HepG2 (cell line): ENCODE measurements around the gene MADD. TPM values are rescaled to one million over a fixed set of nuclear protein-coding genes. Genes with fewer than 3 reads are reported as not detected.

Source experiments
- ATAC-seq: fragments of 200-7000 bp; cut with Tn5 transposase; 3 replicates; pipeline ENCODE4 v1.9.1; 2020; ENCODE audit warnings: mild to moderate bottlenecking, moderate library complexity
- BruUV-seq: library from RNA; stranded (reverse); fragments of 400-500 nt; replicated peaks from 2 replicates; lab custom pipeline; 2021; lab: Mats Ljungman, UMichigan
- CTCF ChIA-PET: fragments of 300-600 bp; formaldehyde crosslinking; extraction: SDS; loops from one replicate; lab custom pipeline; 2021; ENCODE audit warnings: low total read pairs, inconsistent platforms, low intra/inter-chr PET ratio; lab: Yijun Ruan, JAX
- POLR2A ChIA-PET: fragments of 350-600 bp; sonication (Branson Sonifier 250); formaldehyde crosslinking; loops from one replicate; lab custom pipeline; 2020; ENCODE audit warnings: antibody characterized with exemption, inconsistent platforms; lab: Yijun Ruan, JAX
- DNase-seq: peaks from one replicate; pipeline ENCODE4 v3.0.0-alpha.2; 2015; ENCODE audit warnings: low spot score
- FAIRE-seq: peaks from 3 replicates; lab custom pipeline; 2011; peaks lifted over from hg19 to GRCh38; lab: Jason Lieb, UNC
- H2AFZ ChIP-seq: one replicate; pipeline ENCODE4 v1.6.1; 2011; ENCODE audit warnings: low read length, inconsistent platforms
- H3K27ac ChIP-seq: fragments of 300-600 bp; 3 replicates; pipeline ENCODE4 v1.8.0; 2011; ENCODE audit warnings: mixed run types, mild to moderate bottlenecking, mixed read lengths, low read length, inconsistent platforms; ENCODE audit not compliant: insufficient read depth; ENCODE audit errors: extremely low read length
- H3K27me3 ChIP-seq, 2 experiments: fragments of 200-600 bp in 1 of 2; 2 replicates in 1 of 2; 3 replicates in 1 of 2; pipeline versions ENCODE4 v1.6.0 to v1.8.0; 2011; ENCODE audit warnings: low read length in 2 of 2, mild to moderate bottlenecking in 2 of 2, moderate library complexity in 2 of 2, inconsistent platforms in 1 of 2; ENCODE audit not compliant: insufficient read depth in 2 of 2, control insufficient read depth in 1 of 2
- H3K36me3 ChIP-seq, 2 experiments: fragments of 200-600 bp in 1 of 2; replicated peaks in 1 of 2; 2 replicates in 1 of 2; 3 replicates in 1 of 2; pipeline versions ENCODE4 v1.5.1 to v1.8.0; 2011; ENCODE audit warnings: low read length in 2 of 2, inconsistent platforms in 1 of 2; ENCODE audit not compliant: insufficient read depth in 2 of 2, control insufficient read depth in 1 of 2
- H3K4me1 ChIP-seq: 2 replicates; pipeline ENCODE4 v1.5.1; 2012; ENCODE audit warnings: low read length, inconsistent platforms; ENCODE audit not compliant: insufficient read depth
- H3K4me2 ChIP-seq: 2 replicates; pipeline ENCODE4 v1.6.0; 2011; ENCODE audit warnings: low read depth, low read length, inconsistent platforms
- H3K4me3 ChIP-seq, 3 experiments: fragments of 200-600 bp in 1 of 3; sonication (generic), shearing (Covaris generic) in 1 of 3; replicated peaks in 1 of 3; 2 replicates each; pipeline ENCODE4 v1.5.1; 2011 to 2016; ENCODE audit warnings: low read length in 3 of 3, inconsistent platforms in 2 of 3, low read depth in 2 of 3, mild to moderate bottlenecking in 2 of 3, control low read depth in 1 of 3, mixed read lengths in 1 of 3; ENCODE audit not compliant: insufficient read depth in 1 of 3
- H3K79me2 ChIP-seq: one replicate; pipeline ENCODE4 v1.6.1; 2011; ENCODE audit warnings: low read length, inconsistent platforms; ENCODE audit not compliant: insufficient read depth
- H3K9ac ChIP-seq: 2 replicates; pipeline ENCODE4 v1.6.0; 2011; ENCODE audit warnings: mild to moderate bottlenecking, low read depth, low read length, inconsistent platforms; ENCODE audit not compliant: insufficient read depth
- H3K9me3 ChIP-seq: 2 replicates; pipeline ENCODE4 v1.5.1; 2012; ENCODE audit warnings: mild to moderate bottlenecking, low read length
- H4K20me1 ChIP-seq: 2 replicates; pipeline ENCODE4 v1.6.0; 2011; ENCODE audit warnings: inconsistent platforms, mild to moderate bottlenecking, low read length, moderate library complexity; ENCODE audit not compliant: insufficient read depth
- CEBPB ChIP-seq: IDR thresholded peaks from 2 replicates; pipeline ENCODE4 v1.6.1; 2011; ENCODE audit warnings: low read depth, low read length, improper control_type of control experiment, borderline replicate concordance
- CEBPG ChIP-seq: IDR thresholded peaks from 2 replicates; pipeline ENCODE4 v1.6.1; 2016
- DNMT1 ChIP-seq: sonication (generic); formaldehyde crosslinking; IDR thresholded peaks from 2 replicates; pipeline ENCODE4 v1.5.1; 2020; ENCODE audit warnings: mild to moderate bottlenecking, missing genetic modification reagents
- GTF3A ChIP-seq: sonication (generic); formaldehyde crosslinking; conservative IDR thresholded peaks from 2 replicates; pipeline ENCODE4 v1.4.0; 2020; ENCODE audit warnings: mild to moderate bottlenecking, missing genetic modification reagents
- NFKB2 ChIP-seq: sonication (generic); formaldehyde crosslinking; IDR thresholded peaks from 2 replicates; pipeline ENCODE4 v1.4.0; 2020; ENCODE audit warnings: missing genetic modification reagents, borderline replicate concordance
- RAD51 ChIP-seq: fragments of 450-650 bp; IDR thresholded peaks from 2 replicates; pipeline ENCODE4 v1.6.1; 2016; ENCODE audit warnings: borderline replicate concordance
- RFX1 ChIP-seq: fragments of 450-650 bp; IDR thresholded peaks from 2 replicates; pipeline ENCODE4 v1.6.1; 2017
- SMARCE1 ChIP-seq: fragments of 450-650 bp; IDR thresholded peaks from 2 replicates; pipeline ENCODE4 v1.6.1; 2017; ENCODE audit warnings: borderline replicate concordance
- ZMYM4 ChIP-seq: sonication (generic); formaldehyde crosslinking; IDR thresholded peaks from 2 replicates; pipeline ENCODE4 v1.8.1; 2023; ENCODE audit warnings: mild to moderate bottlenecking, missing genetic modification reagents
- ZNF263 ChIP-seq: sonication (generic); formaldehyde crosslinking; IDR thresholded peaks from 2 replicates; pipeline ENCODE4 v1.4.0; 2020; ENCODE audit warnings: missing genetic modification reagents
- WGBS: methylation state at CpG from one replicate; pipeline ENCODE4 v1.1.6; 2017; ENCODE audit warnings: low lambda C conversion rate; 5-methylcytosine and 5-hydroxymethylcytosine counted together
- in situ Hi-C: cut with HindIII; loops from 2 replicates; pipeline ENCODE4 v1.10.0; 2017; ENCODE audit warnings: low pct_unique_long_range_greater_than_20kb; ENCODE audit not compliant: extremely low pct_ligation_motif_present
- intact Hi-C: fragments of 100-400 bp; cut with micrococcal nuclease; formaldehyde crosslinking; loops from one replicate; pipeline ENCODE4 v1.10.0; 2022; ENCODE audit not compliant: unreplicated experiment
- polyA plus RNA-seq, 8 experiments: library from polyadenylated mRNA; depleted of rRNA in 3 of 8; stranded (reverse) in 7 of 8; unstranded in 1 of 8; fragments of >200 nt; fragmentation: Illumina TruSeq in 4 of 8; extraction: Trizol in 4 of 8; gene quantifications; 2 replicates each; pipeline versions ENCODE4 v1.2.1 to v1.2.3, GENCODE V29; 2011 to 2016; ENCODE audit warnings: low read depth in 4 of 8, missing spikeins in 1 of 8, mixed read lengths in 1 of 8; ENCODE audit not compliant: insufficient read depth in 1 of 8
- total RNA-seq, 5 experiments: library from RNA; depleted of rRNA; stranded (reverse); fragments of >200 nt; fragmentation: Illumina TruSeq; extraction: Trizol; gene quantifications; 2 replicates each; pipeline ENCODE4 v1.2.3, GENCODE V29; 2016; ENCODE audit warnings: low read depth in 1 of 5
- TF ChIP-seq, protein P1 (sequence below): sonication (generic); formaldehyde crosslinking; IDR thresholded peaks from 2 replicates; pipeline ENCODE4 v1.9.0; 2022; ENCODE audit warnings: missing genetic modification reagents, mild to moderate bottlenecking, borderline replicate concordance

Gene MADD
- total and polyA plus RNA-seq, 2 of the 13 experiments (the other 11 are each of a cell fraction or from before 2014, with no cell fraction given) = 18.0 to 29.2 TPM

DNA sequence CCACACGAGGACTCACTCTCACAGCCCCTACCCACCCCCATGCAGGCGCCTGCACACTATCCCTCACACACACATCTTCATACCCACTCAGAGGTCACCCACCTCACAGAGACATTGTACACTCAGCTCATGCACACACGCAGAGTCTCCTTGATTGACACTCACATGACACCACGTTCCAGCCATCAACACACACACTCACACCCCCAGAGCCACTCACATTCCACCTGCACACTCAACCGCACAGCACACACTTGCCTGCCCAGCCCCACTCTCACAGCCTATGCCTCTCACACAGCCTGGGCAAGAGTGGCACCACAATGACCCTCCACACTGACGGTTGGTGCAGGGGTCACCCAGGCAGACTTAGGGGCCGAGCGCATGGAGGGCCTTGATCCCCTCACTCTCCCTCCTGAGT lies 106.2 kb downstream of the MADD start:
- in situ Hi-C loops = loop anchor here (10.0 kb wide), 1 partner anchor 79 kb away; no protein-coding TSS in a partner anchor
- DNase-seq = no peak
- Histone ChIP-seq H3K9me3 (no peaks in the 10 kb centered on the region), H3K4me2 (no peak overlapping the region), H3K4me1 (peaks cover 12% of the 10 kb centered on the region; the same call in 1 of the 2 replicates)
- no peak for ATAC-seq
- no peak for TF ChIP-seq ZMYM4 (CRISPR knock-in tag)
- TF ChIP-seq GTF3A (CRISPR knock-in tag) = no peak
- TF ChIP-seq SMARCE1 = no peak
- no peak for TF ChIP-seq RAD51
- TF ChIP-seq, all 625 proteins: peak for 0
- FAIRE-seq = no peak
- Histone ChIP-seq H3K4me3 (no peak overlapping the region), H4K20me1 (no peaks in the 10 kb centered on the region), H3K79me2 (no peaks in the 10 kb centered on the region), H3K9ac (no peak overlapping the region), H2AFZ (no peak overlapping the region), H3K27ac (no peak overlapping the region), H3K27me3 (peaks cover 2% of the 10 kb centered on the region in 2 experiments; a peak in 1 of 5 replicates), H3K36me3 (no peaks in the 10 kb centered on the region)
- ChIA-PET POLR2A (interaction anchor here (0.6 kb wide), 1 partner anchor 82 kb away, joined by 3 read pairs; no protein-coding TSS in a partner anchor), CTCF (no interaction called here)
- WGBS = 32% methylated on average over 8 of the region's 8 CpGs
- intact Hi-C loops = no loop called here
- BruUV-seq = no TSS peak

DNA sequence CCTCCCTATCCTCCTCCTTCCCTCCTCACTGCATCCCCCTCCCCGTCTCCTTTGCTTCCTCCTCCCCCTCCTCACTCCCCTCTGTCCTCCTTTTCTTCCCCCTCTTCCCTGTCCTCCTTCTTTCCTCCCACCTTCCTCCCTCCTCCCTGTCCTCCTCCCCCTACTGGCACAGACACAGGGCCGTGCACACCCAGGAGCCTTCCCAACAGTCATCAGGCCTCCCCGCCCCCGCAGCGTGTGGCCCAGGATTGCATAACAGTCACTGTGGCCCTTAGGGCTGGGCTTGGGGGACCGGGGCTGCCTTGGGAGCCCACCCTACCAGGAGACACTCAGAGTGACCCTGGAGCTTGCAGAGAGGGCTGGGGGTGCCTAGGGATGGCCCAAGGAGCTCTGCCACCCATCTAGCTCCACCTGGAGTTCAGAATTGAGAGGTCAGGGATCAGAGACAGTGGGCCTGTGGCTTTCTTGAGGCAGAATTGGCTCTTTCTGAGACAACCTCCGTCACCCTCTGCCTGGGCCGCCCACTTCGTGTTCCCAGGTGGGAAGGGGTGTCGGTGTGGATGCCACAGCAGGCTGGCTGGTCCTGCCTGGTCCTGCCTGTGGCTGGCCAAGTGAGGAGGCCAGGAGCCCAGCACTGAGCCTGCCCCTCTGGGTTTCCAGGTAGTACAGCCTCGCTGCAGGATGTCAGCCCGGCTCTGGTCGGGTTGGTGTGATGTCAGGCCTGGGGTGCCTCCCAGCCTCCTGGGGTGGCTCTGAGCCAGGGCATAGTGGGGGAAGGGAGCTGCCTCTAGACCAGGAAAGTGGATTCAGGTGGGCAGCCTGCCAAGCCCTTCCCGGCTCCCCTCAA lies 106.8 kb downstream of the MADD start:
- H3K4me1 ChIP-seq = peaks cover 12% of the 10 kb centered on the region; the same call in 1 of the 2 replicates
- no peak overlapping the region for H3K4me3 ChIP-seq
- in situ Hi-C loops = loop anchor here (10.0 kb wide), 1 partner anchor 78 kb away; no protein-coding TSS in a partner anchor
- peaks cover 2% of the 10 kb centered on the region in 2 experiments; a peak in 1 of 5 replicates for H3K27me3 ChIP-seq
- no peaks in the 10 kb centered on the region for H3K36me3 ChIP-seq
- no peaks in the 10 kb centered on the region for H3K9me3 ChIP-seq
- H3K4me2 ChIP-seq = peak overlapping the region; percentile 6; the same call in 1 of the 2 replicates
- ATAC-seq (peak; percentile 20), DNase-seq (no peak), FAIRE-seq (no peak)
- H3K9ac ChIP-seq = no peak overlapping the region
- intact Hi-C loops = no loop called here
- no peak overlapping the region for H2AFZ ChIP-seq
- 13% methylated on average over 6 of the region's 14 CpGs for WGBS
- CTCF ChIA-PET = no interaction called here
- H3K79me2 ChIP-seq = no peaks in the 10 kb centered on the region
- H3K27ac ChIP-seq = no peak overlapping the region
- no TSS peak for BruUV-seq
- POLR2A ChIA-PET = interaction anchor here (0.6 kb wide), 1 partner anchor 83 kb away, joined by 3 read pairs; no protein-coding TSS in a partner anchor
- H4K20me1 ChIP-seq = no peaks in the 10 kb centered on the region
- TF ChIP-seq CEBPB (peak; percentile 61; the same call in 1 of the 2 replicates), ZNF263 (CRISPR knock-in tag) (peak; percentile 89), CEBPG (CRISPR knock-in tag) (peak; percentile 70), NFKB2 (CRISPR knock-in tag) (0 out of 2 replicates have a peak, but pooled peaks have one; percentile 29), DNMT1 (CRISPR knock-in tag) (no peak), RFX1 (no peak)
- TF ChIP-seq, protein P1, sequence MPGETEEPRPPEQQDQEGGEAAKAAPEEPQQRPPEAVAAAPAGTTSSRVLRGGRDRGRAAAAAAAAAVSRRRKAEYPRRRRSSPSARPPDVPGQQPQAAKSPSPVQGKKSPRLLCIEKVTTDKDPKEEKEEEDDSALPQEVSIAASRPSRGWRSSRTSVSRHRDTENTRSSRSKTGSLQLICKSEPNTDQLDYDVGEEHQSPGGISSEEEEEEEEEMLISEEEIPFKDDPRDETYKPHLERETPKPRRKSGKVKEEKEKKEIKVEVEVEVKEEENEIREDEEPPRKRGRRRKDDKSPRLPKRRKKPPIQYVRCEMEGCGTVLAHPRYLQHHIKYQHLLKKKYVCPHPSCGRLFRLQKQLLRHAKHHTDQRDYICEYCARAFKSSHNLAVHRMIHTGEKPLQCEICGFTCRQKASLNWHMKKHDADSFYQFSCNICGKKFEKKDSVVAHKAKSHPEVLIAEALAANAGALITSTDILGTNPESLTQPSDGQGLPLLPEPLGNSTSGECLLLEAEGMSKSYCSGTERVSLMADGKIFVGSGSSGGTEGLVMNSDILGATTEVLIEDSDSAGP (CRISPR knock-in tag) = 0 out of 2 replicates have a peak, but pooled peaks have one; percentile 24
